GOT3 (cell line): Measurements from ENCODE around the gene ACOT4.
"Not testable (repeated sequence)": the region's sequence is repeated elsewhere in the genome, so short reads cannot be mapped to it uniquely, and the experiment has no call there.

ENCODE experiments used
- DNase-seq: peaks from one replicate; lab custom pipeline; 2025; ENCODE audit warnings: mixed read lengths; lab: John Stamatoyannopoulos, UW

Gene ACOT4

DNA sequence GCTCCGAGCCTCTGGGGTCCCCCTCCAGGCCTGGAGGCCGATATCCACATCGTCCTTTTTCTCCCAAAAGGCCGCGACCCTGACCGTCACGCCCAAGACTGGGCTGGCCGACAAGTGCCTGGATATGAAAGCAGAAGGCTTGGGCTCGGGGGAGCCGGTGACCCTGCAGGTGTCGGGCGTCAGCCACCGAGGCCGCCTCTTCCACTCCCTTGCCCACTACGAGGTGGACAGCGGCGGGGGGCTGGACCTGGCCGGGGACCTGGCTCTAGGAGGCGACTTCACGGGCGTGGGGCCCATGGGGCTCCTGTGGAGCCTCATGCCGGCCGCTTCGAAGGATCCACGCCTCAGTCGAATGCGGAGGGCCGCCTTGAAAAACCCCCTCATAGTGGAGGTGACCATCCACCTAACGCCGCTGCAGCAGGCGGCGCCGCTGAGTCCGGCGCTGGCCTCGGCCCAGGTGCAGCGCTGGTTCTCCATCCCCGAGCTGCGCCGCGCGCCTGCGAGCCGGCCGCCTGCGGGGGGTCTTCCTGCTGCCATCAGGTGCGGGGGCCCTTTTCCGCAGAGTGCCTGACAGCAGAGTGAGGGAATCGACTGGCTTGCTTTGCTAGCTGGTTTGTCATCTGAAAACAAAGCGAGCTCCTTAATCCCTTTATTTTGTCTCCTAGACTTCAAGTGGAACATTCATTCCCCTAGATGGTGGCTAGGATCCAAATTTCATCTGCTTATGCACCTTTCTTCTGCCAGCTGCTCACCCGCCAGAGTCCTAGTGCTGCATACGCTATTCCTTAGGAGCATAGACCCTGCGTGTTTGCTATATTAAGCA, 42.5 kb downstream of the ACOT4 start:
- DNase-seq, result no peak

DNA sequence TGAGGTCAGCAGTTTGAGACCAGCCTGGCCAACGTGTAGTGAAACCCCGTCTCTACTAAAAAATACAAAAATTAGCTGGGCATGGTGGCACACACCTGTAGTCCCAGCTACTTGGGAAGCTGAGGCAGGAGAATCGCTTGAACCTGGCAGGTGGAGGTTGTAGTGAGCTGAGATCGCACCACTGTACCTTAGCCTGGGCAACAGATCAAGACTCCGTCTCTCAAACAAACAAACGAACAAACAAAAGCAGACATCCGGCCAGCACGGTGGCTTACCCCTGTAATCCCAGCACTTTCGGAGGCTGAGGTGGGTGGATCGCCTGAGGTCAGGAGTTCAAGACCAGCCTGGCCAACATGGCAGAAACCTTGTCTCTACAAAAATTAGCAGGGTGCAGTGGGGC, 44.7 kb downstream of the ACOT4 start:
- not testable (repeated sequence) for DNase-seq

DNA sequence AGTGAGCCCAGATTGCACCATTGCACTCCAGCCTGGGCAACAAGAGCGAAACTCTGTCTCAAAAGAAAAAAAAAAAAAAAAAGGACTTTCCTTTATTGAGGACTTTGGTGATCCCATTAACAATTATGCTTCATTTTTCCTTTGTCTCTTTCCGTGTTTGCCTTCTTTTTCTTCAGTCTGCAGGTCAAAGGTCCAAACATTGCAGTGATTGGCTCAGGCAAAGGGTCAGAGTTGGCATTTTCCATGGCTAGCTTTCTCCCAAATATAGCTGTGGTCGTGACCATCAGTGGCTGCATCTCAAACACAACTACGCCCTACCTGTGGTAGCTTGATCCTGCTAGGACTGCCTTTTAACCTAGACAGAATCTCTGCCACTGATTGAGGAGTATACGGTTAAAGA, 46.2 kb downstream of the ACOT4 start:
- no peak for DNase-seq

DNA sequence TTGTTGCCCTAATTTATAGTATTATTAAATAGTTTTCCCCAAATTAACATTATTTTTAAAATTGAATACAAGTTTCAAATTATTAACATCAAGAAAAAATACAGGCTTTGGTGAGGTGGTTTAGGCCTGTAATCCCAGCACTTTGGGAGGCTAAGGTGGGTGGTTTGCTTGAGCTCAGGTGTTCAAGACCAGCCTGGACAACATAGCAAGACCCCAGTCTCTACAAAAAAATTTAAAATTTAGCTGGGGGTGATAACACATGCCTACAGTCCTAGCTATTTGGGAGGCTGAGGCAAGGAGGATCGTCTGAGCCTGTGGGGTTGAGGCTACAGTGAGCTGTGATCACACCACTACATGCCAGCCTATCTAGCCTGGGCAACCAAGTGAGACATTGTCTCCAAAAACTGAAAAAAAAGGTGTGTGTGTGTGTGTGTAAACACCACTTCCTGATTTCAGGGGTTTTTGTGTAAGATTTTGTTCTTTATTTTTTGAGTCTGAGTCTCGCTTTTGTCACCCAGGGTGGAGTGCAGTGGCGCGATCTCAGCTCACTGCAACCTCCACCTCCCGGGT, 49.2 kb downstream of the ACOT4 start:
- no peak for DNase-seq

DNA sequence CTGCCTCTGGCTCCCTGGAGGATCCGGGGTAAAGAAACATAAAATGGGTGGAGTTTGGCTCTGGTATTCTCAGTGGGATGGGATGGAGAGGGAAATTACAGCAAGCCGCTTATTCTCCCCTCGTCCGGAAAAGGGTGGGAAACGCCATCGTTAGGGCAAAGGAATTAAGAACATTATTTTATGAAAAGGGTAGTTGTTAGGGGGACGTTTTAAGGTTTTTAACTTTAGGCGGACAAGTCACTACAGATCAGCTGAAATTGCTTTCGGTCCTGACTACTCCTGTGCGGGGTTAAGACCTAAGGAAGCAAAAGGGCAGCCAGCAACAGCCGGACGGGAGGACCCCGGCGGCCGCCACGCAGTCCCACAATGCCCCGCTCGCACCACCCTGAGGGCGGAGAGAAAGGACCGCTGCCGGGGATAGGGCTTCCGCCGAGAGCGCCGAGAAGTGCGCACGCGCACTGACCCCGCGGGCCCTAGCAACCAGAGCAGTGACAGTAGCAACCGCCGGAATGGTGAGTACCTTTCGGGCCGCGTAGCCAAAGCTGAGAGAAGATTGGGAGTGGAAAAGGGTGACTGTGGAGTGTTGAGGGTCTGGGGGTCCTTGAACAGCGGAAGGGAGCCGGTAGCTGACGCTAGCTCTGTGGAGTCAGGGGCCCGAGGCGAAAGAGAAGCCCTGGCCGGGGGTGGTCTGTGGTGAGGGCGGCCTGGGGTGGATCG, 53.0 kb downstream of the ACOT4 start, which contains the start of gene DNAL1:
Gene DNAL1, plus strand, starts transcription at position 456 of the 717 bp plus-strand sequence. Its CDS starts 54 bp downstream, at position 510.
- DNase-seq, result peak; percentile 64

DNA sequence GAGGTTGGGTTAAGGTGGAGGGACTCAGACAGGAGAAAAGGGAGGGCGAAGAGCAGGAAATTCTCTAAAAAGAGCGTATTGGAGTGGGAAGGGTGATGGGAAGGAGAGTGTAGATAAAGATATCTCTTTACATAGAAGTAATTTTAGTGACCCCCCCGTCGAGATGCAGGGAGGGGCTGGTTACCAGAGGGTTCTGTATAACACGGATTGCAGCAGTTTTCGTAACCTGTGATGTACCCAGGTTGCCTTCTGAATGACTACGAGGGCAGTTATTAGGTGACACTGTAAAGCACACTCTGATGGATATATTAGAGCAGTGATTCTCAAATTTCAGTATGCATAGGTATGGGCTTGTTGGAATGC, 53.6 kb downstream of the ACOT4 start:
- no peak for DNase-seq
